ENCODE measurements around the gene NET1. TPM values are rescaled to one million over a fixed set of nuclear protein-coding genes. Genes with fewer than 3 reads are reported as not detected.
"Not testable (repeated sequence)": the region's sequence is repeated elsewhere in the genome, so short reads cannot be mapped to it uniquely, and the experiment has no call there.

The NET1 gene
- total RNA-seq, 2 donors from 2014 or later = 22.2 to 37.5 TPM

- H3K4me3 Mint-ChIP-seq = no peak overlapping the region
- H3K4me1 Mint-ChIP-seq (ENCODE audit: low read depth) = no peaks in the 10 kb centered on the region
- H3K27ac Mint-ChIP-seq = no peak overlapping the region
- ATAC-seq (replicated peaks in 1 of 2) (no peak), DNase-seq (no peak)
- H3K9me3 Mint-ChIP-seq = peaks cover 0 to 2% of the 10 kb centered on the region in 2 donors
- H3K36me3 Mint-ChIP-seq (ENCODE audit: insufficient read depth in 2 of 2) = peaks cover 0 to 1% of the 10 kb centered on the region in 2 donors
- peaks cover 8% of the 10 kb centered on the region for H3K27me3 Mint-ChIP-seq (ENCODE audit: low read depth)
Observed at GRCh38 chr10:5464546-5464945, 52.2 kb downstream of the NET1 start.

GRCh38 chr10:5465976-5466450 lies 53.7 kb downstream of the NET1 start:
- DNase-seq = no peak
- peaks cover 8% of the 10 kb centered on the region for H3K27me3 Mint-ChIP-seq (ENCODE audit: low read depth)
- ATAC-seq (replicated peaks in 1 of 2) = no peak
- H3K36me3 Mint-ChIP-seq (ENCODE audit: insufficient read depth in 2 of 2) = peaks cover 0 to 1% of the 10 kb centered on the region in 2 donors
- peaks cover 0 to 2% of the 10 kb centered on the region in 2 donors for H3K9me3 Mint-ChIP-seq
- no peak overlapping the region for H3K4me3 Mint-ChIP-seq
- no peaks in the 10 kb centered on the region for H3K4me1 Mint-ChIP-seq (ENCODE audit: low read depth)
- H3K27ac Mint-ChIP-seq = no peak overlapping the region

DNA sequence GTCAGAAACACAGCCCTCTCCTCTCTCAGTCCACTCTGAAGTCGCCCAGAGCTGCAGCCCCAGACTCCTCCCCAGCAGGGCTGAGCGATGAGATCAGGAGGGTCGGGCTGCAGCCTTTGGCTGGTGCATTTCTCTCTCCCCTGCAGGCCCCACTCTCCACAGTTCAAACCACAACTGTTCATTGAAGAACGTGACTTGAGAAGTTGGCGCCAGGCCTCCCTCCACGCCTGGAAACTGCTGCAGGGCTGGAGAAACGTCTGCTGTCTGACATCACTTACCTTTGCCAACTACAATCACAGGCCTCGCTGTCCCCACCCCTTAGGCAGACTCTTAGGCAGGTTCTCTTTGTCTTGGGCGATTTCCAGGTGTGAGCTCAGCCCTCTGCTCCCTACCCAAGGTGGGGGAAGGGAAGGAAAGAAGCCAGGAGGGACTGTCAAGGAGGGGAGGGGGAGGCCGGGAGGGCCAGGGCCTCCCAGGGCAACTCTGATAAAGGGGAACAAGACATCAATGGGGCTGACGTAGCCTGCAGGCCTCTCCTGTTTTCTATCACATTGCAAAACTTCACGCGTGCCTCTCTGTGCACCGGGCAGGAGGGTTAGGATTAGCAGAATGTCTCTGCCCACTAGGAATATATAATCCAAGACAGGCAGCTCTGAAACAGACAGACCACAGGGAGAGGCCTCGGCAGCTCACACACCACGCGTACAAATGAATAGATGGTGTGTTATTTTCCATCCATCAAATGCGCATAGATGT lies 54.3 kb downstream of the NET1 start:
- H3K4me1 Mint-ChIP-seq (ENCODE audit: low read depth) = no peaks in the 10 kb centered on the region
- ATAC-seq (replicated peaks in 1 of 2) (no peak), DNase-seq (no peak)
- H3K9me3 Mint-ChIP-seq = peaks cover 0 to 2% of the 10 kb centered on the region in 2 donors
- no peak overlapping the region for H3K4me3 Mint-ChIP-seq
- peaks cover 8% of the 10 kb centered on the region for H3K27me3 Mint-ChIP-seq (ENCODE audit: low read depth)
- H3K36me3 Mint-ChIP-seq (ENCODE audit: insufficient read depth in 2 of 2) = peaks cover 0 to 1% of the 10 kb centered on the region in 2 donors
- H3K27ac Mint-ChIP-seq = no peak overlapping the region

- Mint-ChIP-seq H3K9me3 (peaks cover 0 to 2% of the 10 kb centered on the region in 2 donors), H3K36me3 (ENCODE audit: insufficient read depth in 2 of 2) (peaks cover 0 to 1% of the 10 kb centered on the region in 2 donors), H3K27ac (no peak overlapping the region), H3K4me3 (no peak overlapping the region), H3K27me3 (ENCODE audit: low read depth) (peaks cover 8% of the 10 kb centered on the region), H3K4me1 (ENCODE audit: low read depth) (no peaks in the 10 kb centered on the region)
- no peak for ATAC-seq (replicated peaks in 1 of 2)
- DNase-seq = no peak
Observed at GRCh38 chr10:5467207-5467535, 54.8 kb downstream of the NET1 start.

- Mint-ChIP-seq H3K27ac (no peak overlapping the region), H3K4me3 (no peak overlapping the region), H3K36me3 (ENCODE audit: insufficient read depth in 2 of 2) (peaks cover 0 to 1% of the 10 kb centered on the region in 2 donors), H3K27me3 (ENCODE audit: low read depth) (peaks cover 8% of the 10 kb centered on the region), H3K4me1 (ENCODE audit: low read depth) (no peaks in the 10 kb centered on the region), H3K9me3 (peaks cover 0 to 2% of the 10 kb centered on the region in 2 donors)
- DNase-seq (no peak), ATAC-seq (replicated peaks in 1 of 2) (no peak)
Observed at GRCh38 chr10:5467634-5468255, 55.4 kb downstream of the NET1 start.

DNA sequence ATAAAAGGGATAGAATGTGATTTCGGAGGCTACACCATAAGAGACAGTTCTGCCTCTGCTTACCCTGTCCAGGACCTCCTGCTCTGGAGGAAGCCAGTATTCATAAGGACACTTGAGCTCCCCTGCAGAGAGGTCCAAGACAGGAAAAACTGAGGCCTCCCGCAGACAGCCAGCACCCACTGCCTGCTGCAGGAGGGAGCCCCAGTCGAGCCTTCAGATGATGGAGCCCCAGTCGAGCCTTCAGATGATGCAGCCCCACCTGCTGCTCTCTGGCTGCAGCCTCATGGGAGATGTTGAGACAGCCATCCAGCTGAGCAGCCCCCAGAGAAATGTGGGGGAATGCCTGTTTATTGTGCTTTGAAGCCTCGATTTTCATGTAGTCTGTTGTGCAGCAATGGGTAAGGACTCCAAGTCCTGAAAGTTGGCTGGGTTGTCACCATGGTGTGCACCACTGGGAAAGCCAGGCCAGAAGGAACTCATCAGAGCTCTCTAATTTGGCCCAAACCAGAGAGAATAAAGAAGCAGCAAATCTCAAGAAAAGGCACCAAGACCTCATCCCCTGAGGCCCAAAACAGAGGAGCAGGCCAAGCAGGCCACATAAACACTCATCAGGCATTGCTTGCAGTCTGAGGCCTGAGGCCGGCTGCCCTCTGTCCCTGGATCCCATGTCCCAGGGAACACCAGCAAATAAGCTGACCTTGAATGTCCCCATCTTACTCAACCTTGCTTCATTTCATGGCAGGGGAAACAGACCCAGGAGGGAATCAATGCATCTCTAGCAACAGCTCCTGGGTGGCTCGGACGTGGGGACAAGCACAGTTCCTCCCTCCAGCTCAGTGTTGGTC lies 56.1 kb downstream of the NET1 start:
- DNase-seq (no peak), ATAC-seq (replicated peaks in 1 of 2) (no peak)
- Mint-ChIP-seq H3K27ac (no peak overlapping the region), H3K4me1 (ENCODE audit: low read depth) (no peaks in the 10 kb centered on the region), H3K27me3 (ENCODE audit: low read depth) (peaks cover 3% of the 10 kb centered on the region), H3K9me3 (peaks cover 0 to 2% of the 10 kb centered on the region in 2 donors), H3K36me3 (ENCODE audit: insufficient read depth in 2 of 2) (peaks cover 0 to 1% of the 10 kb centered on the region in 2 donors), H3K4me3 (no peak overlapping the region)

GRCh38 chr10:5469353-5470061 lies 57.1 kb downstream of the NET1 start:
- no peaks in the 10 kb centered on the region for H3K27me3 Mint-ChIP-seq (ENCODE audit: low read depth)
- ATAC-seq (replicated peaks in 1 of 2) = no peak
- H3K36me3 Mint-ChIP-seq (ENCODE audit: insufficient read depth in 2 of 2) = peaks cover 0 to 1% of the 10 kb centered on the region in 2 donors

GRCh38 chr10:5470062-5470751 lies 57.9 kb downstream of the NET1 start:
- H3K36me3 Mint-ChIP-seq (ENCODE audit: insufficient read depth in 2 of 2) = peaks cover 0 to 1% of the 10 kb centered on the region in 2 donors
- H3K4me3 Mint-ChIP-seq = no peak overlapping the region
- no peak for DNase-seq
- peaks cover 0 to 2% of the 10 kb centered on the region in 2 donors for H3K9me3 Mint-ChIP-seq
- no peak for ATAC-seq (replicated peaks in 1 of 2)
- no peak overlapping the region for H3K27ac Mint-ChIP-seq
- no peaks in the 10 kb centered on the region for H3K27me3 Mint-ChIP-seq (ENCODE audit: low read depth)
- no peaks in the 10 kb centered on the region for H3K4me1 Mint-ChIP-seq (ENCODE audit: low read depth)

More at GRCh38 chr10:5469353-5470061, 57.1 kb downstream of the NET1 start:
- Mint-ChIP-seq H3K4me1 (ENCODE audit: low read depth) (no peaks in the 10 kb centered on the region), H3K4me3 (no peak overlapping the region), H3K9me3 (peaks cover 0 to 2% of the 10 kb centered on the region in 2 donors), H3K27ac (no peak overlapping the region)
- no peak for DNase-seq

DNA sequence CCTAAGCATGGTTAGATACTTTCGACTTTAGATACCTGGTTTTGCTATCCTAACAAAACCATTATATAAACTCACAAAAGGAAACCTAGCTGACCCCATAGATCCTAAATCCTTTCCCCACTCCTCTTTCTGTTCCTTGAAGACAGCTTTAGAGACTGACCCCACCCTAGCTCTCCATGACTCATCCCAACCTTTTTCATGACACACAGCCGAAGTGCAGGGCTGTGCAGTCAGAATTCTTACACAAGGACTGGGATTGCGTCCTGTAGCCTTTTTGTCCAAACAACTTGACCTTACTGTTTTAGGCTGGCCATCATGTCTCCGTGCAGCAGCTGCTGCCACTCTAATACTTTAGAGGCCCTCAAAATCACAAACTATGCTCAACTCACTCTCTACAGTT lies 62.3 kb downstream of the NET1 start:
- not testable (repeated sequence) for H3K27me3 Mint-ChIP-seq (ENCODE audit: low read depth); H3K9me3 Mint-ChIP-seq; H3K27ac Mint-ChIP-seq; ATAC-seq (replicated peaks in 1 of 2); DNase-seq; H3K36me3 Mint-ChIP-seq (ENCODE audit: insufficient read depth in 2 of 2); H3K4me3 Mint-ChIP-seq; H3K4me1 Mint-ChIP-seq (ENCODE audit: low read depth)

DNA sequence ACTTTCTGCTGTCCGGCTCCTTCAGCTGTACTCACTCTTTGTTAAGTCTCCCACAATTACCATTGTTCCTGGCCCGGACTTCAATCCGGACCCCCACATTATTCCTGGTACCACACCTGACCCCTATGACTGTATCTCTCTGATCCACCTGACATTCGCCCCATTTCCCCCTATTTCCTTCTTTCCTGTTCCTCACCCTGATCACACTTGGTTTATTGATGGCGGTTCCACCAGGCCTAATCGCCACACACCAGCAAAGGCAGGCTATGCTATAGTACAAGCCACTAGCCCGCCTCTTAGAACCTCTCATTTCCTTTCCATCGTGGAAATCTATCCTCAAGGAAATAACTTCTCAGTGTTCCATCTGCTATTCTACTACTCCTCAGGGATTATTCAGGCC lies 62.7 kb downstream of the NET1 start:
- DNase-seq; H3K4me3 Mint-ChIP-seq; ATAC-seq (replicated peaks in 1 of 2); H3K27ac Mint-ChIP-seq; H3K27me3 Mint-ChIP-seq (ENCODE audit: low read depth); H3K36me3 Mint-ChIP-seq (ENCODE audit: insufficient read depth in 2 of 2); H3K9me3 Mint-ChIP-seq; H3K4me1 Mint-ChIP-seq (ENCODE audit: low read depth): not testable (repeated sequence)

GRCh38 chr10:5475974-5476807 lies 63.8 kb downstream of the NET1 start:
- not testable (repeated sequence) for H3K4me3 Mint-ChIP-seq; ATAC-seq (replicated peaks in 1 of 2); H3K9me3 Mint-ChIP-seq; H3K36me3 Mint-ChIP-seq (ENCODE audit: insufficient read depth in 2 of 2); H3K27ac Mint-ChIP-seq; H3K27me3 Mint-ChIP-seq (ENCODE audit: low read depth); DNase-seq; H3K4me1 Mint-ChIP-seq (ENCODE audit: low read depth)

Data from activated T-cell treated with anti-CD3 and anti-CD28 coated beads, Interleukin-2, amount 50 U/mL, for 72 hours (primary cell).